ENCODE data around the gene B3GAT1.

DNA sequence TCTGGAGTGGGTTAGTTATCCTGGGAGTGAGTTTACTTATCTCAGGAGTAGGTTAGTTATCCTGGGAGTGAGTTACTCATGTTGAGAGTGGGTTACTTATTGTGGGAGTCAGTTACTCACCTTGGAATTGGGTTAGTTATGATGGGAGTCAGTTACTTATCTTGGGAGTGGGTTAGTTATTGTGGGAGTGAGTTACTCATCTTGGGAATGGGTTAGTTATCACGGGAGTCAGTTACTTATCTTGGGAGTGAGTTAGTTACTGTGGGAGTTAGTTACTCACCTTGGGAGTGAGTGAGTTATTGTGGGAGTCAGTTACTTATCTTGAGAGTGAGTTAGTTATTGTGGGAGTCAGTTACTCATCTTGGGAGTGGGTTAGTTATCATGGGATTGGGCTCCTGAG lies 49.6 kb upstream of the B3GAT1 start:
- TF ChIP-seq POLR2A (IDR thresholded peaks at IDR 0.05; ENCODE audit: low read length), result no peak
- no peak for TF ChIP-seq GATA1 (IDR thresholded peaks at IDR 0.05; ENCODE audit: low read depth, low read length)

Measured in erythroblast (primary cell).